ENCODE results near the gene SAMD4B. TPM values are rescaled to one million over a fixed set of nuclear protein-coding genes. Genes with fewer than 3 reads are reported as not detected.

SAMD4B gene
- total RNA-seq, 1 experiment from 2014 or later = 164 TPM

GRCh38 chr19:39409208-39410016, 67.2 kb downstream of the SAMD4B start (continued):
- TF ChIP-seq, protein P1, sequence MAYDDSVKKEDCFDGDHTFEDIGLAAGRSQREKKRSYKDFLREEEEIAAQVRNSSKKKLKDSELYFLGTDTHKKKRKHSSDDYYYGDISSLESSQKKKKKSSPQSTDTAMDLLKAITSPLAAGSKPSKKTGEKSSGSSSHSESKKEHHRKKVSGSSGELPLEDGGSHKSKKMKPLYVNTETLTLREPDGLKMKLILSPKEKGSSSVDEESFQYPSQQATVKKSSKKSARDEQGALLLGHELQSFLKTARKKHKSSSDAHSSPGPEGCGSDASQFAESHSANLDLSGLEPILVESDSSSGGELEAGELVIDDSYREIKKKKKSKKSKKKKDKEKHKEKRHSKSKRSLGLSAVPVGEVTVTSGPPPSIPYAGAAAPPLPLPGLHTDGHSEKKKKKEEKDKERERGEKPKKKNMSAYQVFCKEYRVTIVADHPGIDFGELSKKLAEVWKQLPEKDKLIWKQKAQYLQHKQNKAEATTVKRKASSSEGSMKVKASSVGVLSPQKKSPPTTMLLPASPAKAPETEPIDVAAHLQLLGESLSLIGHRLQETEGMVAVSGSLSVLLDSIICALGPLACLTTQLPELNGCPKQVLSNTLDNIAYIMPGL (CRISPR knock-in tag; IDR thresholded peaks at IDR 0.05) = no peak
- TF ChIP-seq NR1H2 (CRISPR knock-in tag; IDR thresholded peaks at IDR 0.05) (no peak), ZNF317 (CRISPR knock-in tag; IDR thresholded peaks at IDR 0.05; ENCODE audit: borderline replicate concordance, low read depth) (no peak), ATF1 (CRISPR knock-in tag; IDR thresholded peaks at IDR 0.05) (no peak), GRHL2 (CRISPR knock-in tag; IDR thresholded peaks at IDR 0.05; ENCODE audit: insufficient replicate concordance, severe bottlenecking) (no peak), CREM (CRISPR knock-in tag; IDR thresholded peaks at IDR 0.05) (peak; percentile 92), FOXK1 (CRISPR knock-in tag; IDR thresholded peaks at IDR 0.05) (0 out of 2 replicates have a peak, but pooled peaks have one; percentile 38), PRDM15 (CRISPR knock-in tag; IDR thresholded peaks at IDR 0.05) (no peak), FOXP1 (CRISPR knock-in tag; IDR thresholded peaks at IDR 0.05; ENCODE audit: borderline replicate concordance) (peak; percentile 16; the same call in 1 of the 2 replicates), ZNF263 (CRISPR knock-in tag; IDR thresholded peaks at IDR 0.05; ENCODE audit: low read depth) (no peak), SMAD4 (CRISPR knock-in tag; IDR thresholded peaks at IDR 0.05) (no peak), FOXP4 (CRISPR knock-in tag; IDR thresholded peaks at IDR 0.05) (no peak), CREB1 (CRISPR knock-in tag; IDR thresholded peaks at IDR 0.05) (no peak), IRF1 (CRISPR knock-in tag; IDR thresholded peaks at IDR 0.05) (no peak), ZNF281 (CRISPR knock-in tag; IDR thresholded peaks at IDR 0.05) (no peak)
- TF ChIP-seq, protein P2, sequence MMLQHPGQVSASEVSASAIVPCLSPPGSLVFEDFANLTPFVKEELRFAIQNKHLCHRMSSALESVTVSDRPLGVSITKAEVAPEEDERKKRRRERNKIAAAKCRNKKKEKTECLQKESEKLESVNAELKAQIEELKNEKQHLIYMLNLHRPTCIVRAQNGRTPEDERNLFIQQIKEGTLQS (CRISPR knock-in tag; conservative IDR thresholded peaks at IDR 0.05) = no peak
- TF ChIP-seq, protein P3, sequence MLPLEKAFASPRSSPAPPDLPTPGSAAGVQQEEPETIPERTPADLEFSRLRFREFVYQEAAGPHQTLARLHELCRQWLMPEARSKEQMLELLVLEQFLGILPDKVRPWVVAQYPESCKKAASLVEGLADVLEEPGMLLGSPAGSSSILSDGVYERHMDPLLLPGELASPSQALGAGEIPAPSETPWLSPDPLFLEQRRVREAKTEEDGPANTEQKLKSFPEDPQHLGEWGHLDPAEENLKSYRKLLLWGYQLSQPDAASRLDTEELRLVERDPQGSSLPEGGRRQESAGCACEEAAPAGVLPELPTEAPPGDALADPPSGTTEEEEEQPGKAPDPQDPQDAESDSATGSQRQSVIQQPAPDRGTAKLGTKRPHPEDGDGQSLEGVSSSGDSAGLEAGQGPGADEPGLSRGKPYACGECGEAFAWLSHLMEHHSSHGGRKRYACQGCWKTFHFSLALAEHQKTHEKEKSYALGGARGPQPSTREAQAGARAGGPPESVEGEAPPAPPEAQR (CRISPR knock-in tag; IDR thresholded peaks at IDR 0.05) = no peak
- TF ChIP-seq, protein P4, sequence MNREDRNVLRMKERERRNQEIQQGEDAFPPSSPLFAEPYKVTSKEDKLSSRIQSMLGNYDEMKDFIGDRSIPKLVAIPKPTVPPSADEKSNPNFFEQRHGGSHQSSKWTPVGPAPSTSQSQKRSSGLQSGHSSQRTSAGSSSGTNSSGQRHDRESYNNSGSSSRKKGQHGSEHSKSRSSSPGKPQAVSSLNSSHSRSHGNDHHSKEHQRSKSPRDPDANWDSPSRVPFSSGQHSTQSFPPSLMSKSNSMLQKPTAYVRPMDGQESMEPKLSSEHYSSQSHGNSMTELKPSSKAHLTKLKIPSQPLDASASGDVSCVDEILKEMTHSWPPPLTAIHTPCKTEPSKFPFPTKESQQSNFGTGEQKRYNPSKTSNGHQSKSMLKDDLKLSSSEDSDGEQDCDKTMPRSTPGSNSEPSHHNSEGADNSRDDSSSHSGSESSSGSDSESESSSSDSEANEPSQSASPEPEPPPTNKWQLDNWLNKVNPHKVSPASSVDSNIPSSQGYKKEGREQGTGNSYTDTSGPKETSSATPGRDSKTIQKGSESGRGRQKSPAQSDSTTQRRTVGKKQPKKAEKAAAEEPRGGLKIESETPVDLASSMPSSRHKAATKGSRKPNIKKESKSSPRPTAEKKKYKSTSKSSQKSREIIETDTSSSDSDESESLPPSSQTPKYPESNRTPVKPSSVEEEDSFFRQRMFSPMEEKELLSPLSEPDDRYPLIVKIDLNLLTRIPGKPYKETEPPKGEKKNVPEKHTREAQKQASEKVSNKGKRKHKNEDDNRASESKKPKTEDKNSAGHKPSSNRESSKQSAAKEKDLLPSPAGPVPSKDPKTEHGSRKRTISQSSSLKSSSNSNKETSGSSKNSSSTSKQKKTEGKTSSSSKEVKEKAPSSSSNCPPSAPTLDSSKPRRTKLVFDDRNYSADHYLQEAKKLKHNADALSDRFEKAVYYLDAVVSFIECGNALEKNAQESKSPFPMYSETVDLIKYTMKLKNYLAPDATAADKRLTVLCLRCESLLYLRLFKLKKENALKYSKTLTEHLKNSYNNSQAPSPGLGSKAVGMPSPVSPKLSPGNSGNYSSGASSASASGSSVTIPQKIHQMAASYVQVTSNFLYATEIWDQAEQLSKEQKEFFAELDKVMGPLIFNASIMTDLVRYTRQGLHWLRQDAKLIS (CRISPR knock-in tag; IDR thresholded peaks at IDR 0.05; ENCODE audit: borderline replicate concordance) = no peak
- TF ChIP-seq, protein P5, sequence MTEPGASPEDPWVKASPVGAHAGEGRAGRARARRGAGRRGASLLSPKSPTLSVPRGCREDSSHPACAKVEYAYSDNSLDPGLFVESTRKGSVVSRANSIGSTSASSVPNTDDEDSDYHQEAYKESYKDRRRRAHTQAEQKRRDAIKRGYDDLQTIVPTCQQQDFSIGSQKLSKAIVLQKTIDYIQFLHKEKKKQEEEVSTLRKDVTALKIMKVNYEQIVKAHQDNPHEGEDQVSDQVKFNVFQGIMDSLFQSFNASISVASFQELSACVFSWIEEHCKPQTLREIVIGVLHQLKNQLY (CRISPR knock-in tag; IDR thresholded peaks at IDR 0.05) = no peak

Measured in WTC11 (cell line).